Thyroid gland (tissue), 4 donors: ENCODE data around the gene CTNNA3.

Experiments used
- CTCF ChIP-seq, 6 experiments: fragments of 200-600 bp in 3 of 6; fragments of 450-650 bp in 3 of 6; sonication (generic) in 3 of 6; IDR thresholded peaks; one replicate each; pipeline ENCODE4 v1.5.1; 2016 to 2019; ENCODE audit warnings: antibody characterized with exemption in 6 of 6, mild to moderate bottlenecking in 2 of 6, inconsistent platforms in 1 of 6, moderate library complexity in 1 of 6
- POLR2A ChIP-seq, 2 donors: fragments of 450-650 bp; IDR thresholded peaks; one replicate each; pipeline ENCODE4 v1.6.1; 2017; ENCODE audit warnings: antibody characterized with exemption in 2 of 2, mild to moderate bottlenecking in 2 of 2, moderate library complexity in 1 of 2

DNA sequence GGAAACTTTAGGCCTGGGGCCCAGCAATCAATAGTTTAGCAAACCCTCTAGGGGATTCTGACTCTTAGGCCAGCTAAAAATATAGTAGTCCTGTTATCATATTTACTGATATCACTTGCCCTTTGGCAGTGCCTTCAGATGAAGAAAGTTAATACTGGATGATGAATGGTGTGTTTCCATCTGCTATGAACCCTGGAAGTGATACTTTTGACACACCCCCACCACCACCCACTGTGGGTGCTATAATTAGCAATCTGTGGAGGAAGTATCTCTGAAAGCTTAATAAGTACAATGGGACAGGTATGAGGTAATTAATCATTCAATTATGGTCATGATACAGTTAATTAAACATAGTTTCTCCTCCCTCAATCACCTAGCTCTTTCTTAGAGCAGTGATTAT, 860.6 kb downstream of the CTNNA3 start:
- TF ChIP-seq POLR2A (IDR thresholded peaks at IDR 0.05) (no peak), CTCF (IDR thresholded peaks at IDR 0.05) (no peak)
